Measurements from ENCODE around the gene SNRNP48.

SNRNP48 gene

GRCh38 chr6:7559651-7560385 is 30.2 kb upstream of the SNRNP48 start:
- no peak overlapping the region for H3K4me3 ChIP-seq (ENCODE audit: low read depth, low read length)
- DNase-seq (ENCODE audit: low read depth) = no peak
- TF ChIP-seq, protein P1, sequence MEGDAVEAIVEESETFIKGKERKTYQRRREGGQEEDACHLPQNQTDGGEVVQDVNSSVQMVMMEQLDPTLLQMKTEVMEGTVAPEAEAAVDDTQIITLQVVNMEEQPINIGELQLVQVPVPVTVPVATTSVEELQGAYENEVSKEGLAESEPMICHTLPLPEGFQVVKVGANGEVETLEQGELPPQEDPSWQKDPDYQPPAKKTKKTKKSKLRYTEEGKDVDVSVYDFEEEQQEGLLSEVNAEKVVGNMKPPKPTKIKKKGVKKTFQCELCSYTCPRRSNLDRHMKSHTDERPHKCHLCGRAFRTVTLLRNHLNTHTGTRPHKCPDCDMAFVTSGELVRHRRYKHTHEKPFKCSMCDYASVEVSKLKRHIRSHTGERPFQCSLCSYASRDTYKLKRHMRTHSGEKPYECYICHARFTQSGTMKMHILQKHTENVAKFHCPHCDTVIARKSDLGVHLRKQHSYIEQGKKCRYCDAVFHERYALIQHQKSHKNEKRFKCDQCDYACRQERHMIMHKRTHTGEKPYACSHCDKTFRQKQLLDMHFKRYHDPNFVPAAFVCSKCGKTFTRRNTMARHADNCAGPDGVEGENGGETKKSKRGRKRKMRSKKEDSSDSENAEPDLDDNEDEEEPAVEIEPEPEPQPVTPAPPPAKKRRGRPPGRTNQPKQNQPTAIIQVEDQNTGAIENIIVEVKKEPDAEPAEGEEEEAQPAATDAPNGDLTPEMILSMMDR (IDR thresholded peaks at IDR 0.05; ENCODE audit: low read depth, low read length, missing control alignments) = no peak

GRCh38 chr6:7561153-7561964 is 28.6 kb upstream of the SNRNP48 start:
- H3K4me3 ChIP-seq (ENCODE audit: low read depth, low read length) = no peak overlapping the region
- DNase-seq (ENCODE audit: low read depth) = no peak
- TF ChIP-seq, protein P1 (IDR thresholded peaks at IDR 0.05; ENCODE audit: low read depth, low read length, missing control alignments) = no peak

GRCh38 chr6:7562769-7563168 is 27.2 kb upstream of the SNRNP48 start:
- TF ChIP-seq, protein P1 (IDR thresholded peaks at IDR 0.05; ENCODE audit: low read depth, low read length, missing control alignments) = no peak
- no peak overlapping the region for H3K4me3 ChIP-seq (ENCODE audit: low read depth, low read length)
- no peak for DNase-seq (ENCODE audit: low read depth)

DNA sequence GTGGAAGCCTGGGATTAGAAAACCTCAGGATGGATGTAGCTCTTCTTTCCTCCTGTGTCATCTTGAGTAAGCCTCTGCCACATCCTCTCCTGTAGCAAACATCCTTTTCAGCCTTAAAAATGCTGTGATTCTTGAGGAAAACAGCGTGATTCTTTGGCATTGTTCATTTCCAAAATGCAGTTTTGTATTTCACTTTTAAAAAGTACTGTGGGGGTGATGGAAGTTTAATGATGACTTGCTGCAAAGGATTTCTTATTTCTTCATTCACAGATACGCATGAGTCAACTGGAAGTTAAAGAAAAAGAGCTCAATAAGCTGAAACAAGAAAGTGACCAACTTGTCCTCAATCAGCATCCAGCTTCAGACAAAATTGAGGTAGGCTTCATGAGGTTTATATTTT is 23.9 kb upstream of the SNRNP48 start:
- TF ChIP-seq, protein P1 (IDR thresholded peaks at IDR 0.05; ENCODE audit: low read depth, low read length, missing control alignments) = no peak
- no peak overlapping the region for H3K4me3 ChIP-seq (ENCODE audit: low read depth, low read length)
- no peak for DNase-seq (ENCODE audit: low read depth)

DNA sequence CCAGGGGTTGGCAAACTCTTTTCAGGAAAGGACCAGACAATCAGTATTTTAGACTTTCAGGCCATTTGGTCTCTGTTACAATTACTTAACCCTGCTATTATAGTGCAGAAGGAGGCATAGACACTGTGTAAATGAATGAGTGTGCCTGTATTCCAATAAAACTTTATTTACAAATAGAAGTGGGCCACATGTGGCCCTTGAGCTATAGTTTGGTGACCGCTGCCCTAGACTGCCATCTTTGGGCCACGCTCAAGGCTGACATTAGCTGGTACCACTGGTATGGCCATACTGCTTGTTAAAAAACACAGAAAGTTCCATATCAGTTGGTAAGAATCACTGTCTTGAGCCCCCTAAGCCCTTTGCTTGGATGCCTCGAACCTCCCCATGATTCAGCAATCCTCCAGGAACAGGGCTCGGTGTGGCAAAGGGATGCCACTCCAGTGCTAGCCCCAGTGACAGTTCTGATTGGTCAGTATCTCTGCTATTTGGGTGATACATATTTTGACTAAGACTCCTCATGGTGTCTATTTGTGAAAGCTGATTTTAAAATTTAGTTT is 23.3 kb upstream of the SNRNP48 start:
- H3K4me3 ChIP-seq (ENCODE audit: low read depth, low read length) = no peak overlapping the region
- TF ChIP-seq, protein P1 (IDR thresholded peaks at IDR 0.05; ENCODE audit: low read depth, low read length, missing control alignments) = no peak
- no peak for DNase-seq (ENCODE audit: low read depth)

DNA sequence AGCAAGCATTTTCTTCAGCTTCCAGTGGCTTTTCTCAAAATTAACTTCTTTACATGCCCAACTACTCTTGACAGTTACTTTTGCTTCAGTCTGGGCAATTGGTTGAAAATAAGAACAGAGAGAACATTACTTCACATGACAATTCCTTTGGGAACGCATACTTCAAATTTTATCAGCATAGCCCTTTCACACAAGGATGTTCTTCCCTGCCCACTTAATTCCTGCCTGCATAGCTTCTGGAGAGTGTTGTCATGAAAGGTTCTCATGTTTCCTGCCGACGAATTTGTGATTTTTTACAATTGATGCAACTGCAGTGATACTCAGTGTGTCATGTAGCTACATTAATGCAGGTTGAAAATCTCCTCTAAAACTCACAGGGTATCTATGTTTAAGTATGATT is 22.0 kb upstream of the SNRNP48 start:
- no peak for DNase-seq (ENCODE audit: low read depth)
- H3K4me3 ChIP-seq (ENCODE audit: low read depth, low read length) = no peak overlapping the region
- TF ChIP-seq, protein P1 (IDR thresholded peaks at IDR 0.05; ENCODE audit: low read depth, low read length, missing control alignments) = no peak

Measured in GM12864 (cell line).